Right atrium auricular region (tissue), 2 donors: ENCODE results near the gene C5orf15. TPM values are rescaled to one million over a fixed set of nuclear protein-coding genes. Genes with fewer than 3 reads are reported as not detected.

Source experiments
- DNase-seq: peaks from one replicate; pipeline ENCODE4 v3.0.0-alpha.2; 2019; ENCODE audit warnings: low spot score
- H3K27ac ChIP-seq, 2 donors: fragments of 200-600 bp; sonication (generic); 1 replicate in 1 of 2; 2 replicates in 1 of 2; pipeline ENCODE4 v1.5.1; 2016 to 2019
- H3K27me3 ChIP-seq, 2 donors: fragments of 200-600 bp; sonication (generic); one replicate each; pipeline versions ENCODE4 v1.5.1 to v1.6.0; 2017 to 2019
- H3K36me3 ChIP-seq: fragments of 200-600 bp; sonication (generic); one replicate; pipeline ENCODE4 v1.5.1; 2016
- H3K4me1 ChIP-seq, 2 donors: fragments of 200-600 bp; sonication (generic); one replicate each; pipeline versions ENCODE4 v1.5.1 to v1.6.0; 2017 to 2019
- H3K4me3 ChIP-seq, 2 donors: fragments of 200-600 bp; sonication (generic); 1 replicate in 1 of 2; 2 replicates in 1 of 2; pipeline ENCODE4 v1.5.1; 2017 to 2019; ENCODE audit warnings: mild to moderate bottlenecking in 1 of 2, moderate library complexity in 1 of 2
- H3K9me3 ChIP-seq, 2 donors: fragments of 200-600 bp; sonication (generic); one replicate each; pipeline ENCODE4 v1.5.1; 2019
- CTCF ChIP-seq, 2 donors: fragments of 200-600 bp; sonication (generic); IDR thresholded peaks; one replicate each; pipeline ENCODE4 v1.5.1; 2019; ENCODE audit warnings: antibody characterized with exemption in 2 of 2
- total RNA-seq, 2 donors: library from RNA; depleted of rRNA; stranded (reverse); fragments of >200 nt; gene quantifications; one replicate each; pipeline ENCODE4 v1.1.0, GENCODE V29; 2016

Gene C5orf15
- total RNA-seq, 2 donors from 2014 or later = 32.6 to 59.8 TPM

- no peak for DNase-seq
- no peaks in the 10 kb centered on the region for H3K27me3 ChIP-seq
- no peaks in the 10 kb centered on the region for H3K4me1 ChIP-seq
- H3K27ac ChIP-seq = no peak overlapping the region
- no peaks in the 10 kb centered on the region for H3K9me3 ChIP-seq
- no peak overlapping the region for H3K4me3 ChIP-seq
- TF ChIP-seq CTCF (IDR thresholded peaks at IDR 0.05) = no peak
- no peaks in the 10 kb centered on the region for H3K36me3 ChIP-seq
Observed at GRCh38 chr5:133924221-133924920, 44.1 kb downstream of the C5orf15 start.

- TF ChIP-seq CTCF (IDR thresholded peaks at IDR 0.05) = no peak
- H3K36me3 ChIP-seq = no peaks in the 10 kb centered on the region
- no peaks in the 10 kb centered on the region for H3K27me3 ChIP-seq
- no peak overlapping the region for H3K4me3 ChIP-seq
- no peaks in the 10 kb centered on the region for H3K4me1 ChIP-seq
- no peak overlapping the region for H3K27ac ChIP-seq
- no peak for DNase-seq
- H3K9me3 ChIP-seq = no peaks in the 10 kb centered on the region
Observed at GRCh38 chr5:133921979-133922378, 46.4 kb downstream of the C5orf15 start.

GRCh38 chr5:133921069-133921468 is 47.4 kb downstream of the C5orf15 start:
- no peak overlapping the region for H3K4me3 ChIP-seq
- no peaks in the 10 kb centered on the region for H3K9me3 ChIP-seq
- no peaks in the 10 kb centered on the region for H3K4me1 ChIP-seq
- TF ChIP-seq CTCF (IDR thresholded peaks at IDR 0.05) = no peak
- H3K36me3 ChIP-seq = no peaks in the 10 kb centered on the region
- no peak overlapping the region for H3K27ac ChIP-seq
- no peaks in the 10 kb centered on the region for H3K27me3 ChIP-seq
- no peak for DNase-seq

- H3K4me1 ChIP-seq = no peaks in the 10 kb centered on the region
- no peak for DNase-seq
- no peak for TF ChIP-seq CTCF (IDR thresholded peaks at IDR 0.05)
- H3K9me3 ChIP-seq = no peaks in the 10 kb centered on the region
- H3K36me3 ChIP-seq = no peaks in the 10 kb centered on the region
- no peak overlapping the region for H3K4me3 ChIP-seq
- H3K27me3 ChIP-seq = no peaks in the 10 kb centered on the region
- no peak overlapping the region for H3K27ac ChIP-seq
Observed at GRCh38 chr5:133919148-133920136, 49.0 kb downstream of the C5orf15 start.

GRCh38 chr5:133918731-133919130 is 49.7 kb downstream of the C5orf15 start:
- Histone ChIP-seq H3K27me3 (no peaks in the 10 kb centered on the region), H3K9me3 (no peaks in the 10 kb centered on the region), H3K4me3 (no peak overlapping the region), H3K36me3 (no peaks in the 10 kb centered on the region), H3K4me1 (no peaks in the 10 kb centered on the region), H3K27ac (no peak overlapping the region)
- DNase-seq = no peak
- no peak for TF ChIP-seq CTCF (IDR thresholded peaks at IDR 0.05)
